Neural crest cell (in vitro differentiated cells): ENCODE data around the gene E4F1. TPM values are rescaled to one million over a fixed set of nuclear protein-coding genes. Genes with fewer than 3 reads are reported as not detected.
"Not testable (repeated sequence)": the region's sequence is repeated elsewhere in the genome, so short reads cannot be mapped to it uniquely, and the experiment has no call there.

Source experiments
- DNase-seq: peaks from one replicate; pipeline ENCODE4 v3.0.0; 2021; ENCODE audit warnings: low read depth, mixed read lengths, low spot score
- H3K27ac Mint-ChIP-seq: one replicate; pipeline ENCODE4 v1.8.0; 2021; ENCODE audit warnings: mild to moderate bottlenecking, mixed read lengths; ENCODE audit not compliant: unreplicated experiment
- H3K27me3 Mint-ChIP-seq: 2 replicates; pipeline ENCODE4 v1.8.0; 2021; ENCODE audit warnings: low read depth, mild to moderate bottlenecking, mixed read lengths
- H3K36me3 Mint-ChIP-seq: 2 replicates; pipeline ENCODE4 v1.8.0; 2021; ENCODE audit warnings: low read depth, mild to moderate bottlenecking, mixed read lengths
- H3K4me1 Mint-ChIP-seq: 2 replicates; pipeline ENCODE4 v1.8.0; 2021; ENCODE audit warnings: mixed read lengths
- H3K4me3 Mint-ChIP-seq: one replicate; pipeline ENCODE4 v1.8.0; 2021; ENCODE audit warnings: mild to moderate bottlenecking, mixed read lengths
- H3K9me3 Mint-ChIP-seq: 2 replicates; pipeline ENCODE4 v1.8.0; 2021; ENCODE audit warnings: mixed read lengths
- total RNA-seq: library from RNA; stranded (reverse); gene quantifications from 2 replicates; pipeline ENCODE4 v1.2.1, GENCODE V29; 2021
- TF ChIP-seq, protein P1 (sequence below): fragments of 200-600 bp; sonication (generic); conservative IDR thresholded peaks from 2 replicates; pipeline ENCODE4 v1.5.0; 2021; ENCODE audit warnings: antibody characterized with exemption, mild to moderate bottlenecking

Gene E4F1
- total RNA-seq, 1 donor from 2014 or later, result 38.9 TPM

DNA sequence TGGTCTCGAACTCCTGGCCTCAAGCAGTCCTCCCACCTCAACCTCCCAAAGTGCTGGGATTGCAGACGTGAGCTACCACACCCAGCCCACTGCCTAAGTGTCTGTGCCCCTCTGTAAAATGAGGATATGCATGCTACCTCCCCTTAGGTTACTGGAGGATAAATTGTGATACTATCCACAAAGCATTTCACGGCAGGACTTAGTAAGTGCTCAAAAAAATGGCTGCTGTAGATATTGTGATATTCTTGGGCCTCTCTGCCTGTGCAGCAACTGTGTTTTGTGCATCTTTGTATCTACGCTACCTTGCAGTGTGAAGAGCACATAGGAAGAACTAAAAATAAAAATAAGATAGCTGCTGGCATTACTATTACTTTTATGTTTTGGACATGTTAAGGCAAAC, 25.1 kb upstream of the E4F1 start:
- no peaks in the 10 kb centered on the region for H3K36me3 Mint-ChIP-seq
- peak overlapping the region; percentile 81 for H3K4me3 Mint-ChIP-seq
- no peaks in the 10 kb centered on the region for H3K9me3 Mint-ChIP-seq
- H3K4me1 Mint-ChIP-seq, result peaks cover 6% of the 10 kb centered on the region
- no peak overlapping the region for H3K27ac Mint-ChIP-seq
- DNase-seq, result no peak
- peaks cover 31% of the 10 kb centered on the region for H3K27me3 Mint-ChIP-seq
- TF ChIP-seq, protein P1, sequence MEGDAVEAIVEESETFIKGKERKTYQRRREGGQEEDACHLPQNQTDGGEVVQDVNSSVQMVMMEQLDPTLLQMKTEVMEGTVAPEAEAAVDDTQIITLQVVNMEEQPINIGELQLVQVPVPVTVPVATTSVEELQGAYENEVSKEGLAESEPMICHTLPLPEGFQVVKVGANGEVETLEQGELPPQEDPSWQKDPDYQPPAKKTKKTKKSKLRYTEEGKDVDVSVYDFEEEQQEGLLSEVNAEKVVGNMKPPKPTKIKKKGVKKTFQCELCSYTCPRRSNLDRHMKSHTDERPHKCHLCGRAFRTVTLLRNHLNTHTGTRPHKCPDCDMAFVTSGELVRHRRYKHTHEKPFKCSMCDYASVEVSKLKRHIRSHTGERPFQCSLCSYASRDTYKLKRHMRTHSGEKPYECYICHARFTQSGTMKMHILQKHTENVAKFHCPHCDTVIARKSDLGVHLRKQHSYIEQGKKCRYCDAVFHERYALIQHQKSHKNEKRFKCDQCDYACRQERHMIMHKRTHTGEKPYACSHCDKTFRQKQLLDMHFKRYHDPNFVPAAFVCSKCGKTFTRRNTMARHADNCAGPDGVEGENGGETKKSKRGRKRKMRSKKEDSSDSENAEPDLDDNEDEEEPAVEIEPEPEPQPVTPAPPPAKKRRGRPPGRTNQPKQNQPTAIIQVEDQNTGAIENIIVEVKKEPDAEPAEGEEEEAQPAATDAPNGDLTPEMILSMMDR, result no peak

DNA sequence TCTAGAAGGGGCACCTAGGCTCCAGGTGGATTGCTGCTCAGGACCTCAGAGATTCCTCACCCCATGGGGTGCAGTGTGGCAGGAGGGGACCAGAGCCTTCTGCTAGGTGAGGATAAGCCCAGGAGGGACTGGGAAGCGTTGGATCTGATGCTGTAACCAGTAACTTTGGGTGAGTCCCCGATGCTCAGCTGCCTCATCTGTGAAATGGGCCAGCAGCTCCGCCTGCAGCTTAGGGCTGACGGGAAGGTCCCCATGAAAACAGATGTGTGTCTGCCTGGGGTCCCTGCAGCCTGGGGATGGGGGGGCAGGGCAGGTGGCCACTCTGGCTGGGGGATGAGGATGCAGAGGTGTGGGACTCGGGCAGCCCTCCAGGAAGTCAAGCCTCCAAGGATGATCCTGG, 24.3 kb upstream of the E4F1 start:
- Mint-ChIP-seq H3K4me3 (peak overlapping the region; percentile 81), H3K9me3 (no peaks in the 10 kb centered on the region)

GRCh38 chr16:2199621-2200139, 23.7 kb upstream of the E4F1 start:
- DNase-seq, result no peak
- H3K4me3 Mint-ChIP-seq, result peak overlapping the region; percentile 27
- TF ChIP-seq, protein P1, result no peak
- no peaks in the 10 kb centered on the region for H3K36me3 Mint-ChIP-seq
- peaks cover 33% of the 10 kb centered on the region for H3K27me3 Mint-ChIP-seq
- H3K27ac Mint-ChIP-seq, result no peak overlapping the region
- peaks cover 14% of the 10 kb centered on the region for H3K4me1 Mint-ChIP-seq
- H3K9me3 Mint-ChIP-seq, result no peaks in the 10 kb centered on the region

More for the DNA sequence above, 24.3 kb upstream of the E4F1 start:
- H3K4me1 Mint-ChIP-seq, result peaks cover 10% of the 10 kb centered on the region
- TF ChIP-seq, protein P1, result no peak
- DNase-seq, result no peak
- H3K27ac Mint-ChIP-seq, result no peak overlapping the region
- H3K27me3 Mint-ChIP-seq, result peaks cover 34% of the 10 kb centered on the region
- no peaks in the 10 kb centered on the region for H3K36me3 Mint-ChIP-seq

GRCh38 chr16:2200313-2200712, 23.1 kb upstream of the E4F1 start:
- H3K36me3 Mint-ChIP-seq, result no peaks in the 10 kb centered on the region

DNA sequence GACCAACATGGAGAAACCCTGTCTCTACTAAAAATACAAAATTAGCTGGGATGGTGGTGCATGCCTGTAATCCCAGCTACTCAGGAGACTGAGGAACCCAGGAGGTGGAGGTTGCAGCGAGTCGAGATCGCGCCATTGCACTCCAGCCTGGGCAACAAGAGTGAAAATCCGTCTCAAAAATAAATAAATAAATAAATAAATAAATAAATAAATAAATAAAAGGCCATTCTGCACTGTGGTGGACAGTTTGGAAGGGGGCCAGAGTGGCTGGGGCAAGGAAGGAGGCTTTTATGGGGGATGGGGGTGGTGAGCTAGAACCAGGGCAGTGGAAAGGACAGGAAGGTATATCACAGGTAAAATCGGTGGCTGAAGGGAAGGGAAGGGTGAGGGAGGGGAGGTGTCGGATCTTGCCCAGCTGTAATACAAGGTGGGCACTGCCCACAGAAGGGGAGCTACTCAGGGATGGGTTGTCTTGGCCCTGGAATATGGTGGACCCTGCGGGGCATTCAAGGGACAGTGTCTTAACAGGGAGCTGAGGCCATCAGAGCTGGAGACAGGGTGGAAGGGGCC, 20.2 kb upstream of the E4F1 start:
- H3K27ac Mint-ChIP-seq, result not testable (repeated sequence)

More at GRCh38 chr16:2200313-2200712, 23.1 kb upstream of the E4F1 start:
- no peak for DNase-seq
- Mint-ChIP-seq H3K27ac (no peak overlapping the region), H3K4me3 (peak overlapping the region; percentile 27), H3K9me3 (no peaks in the 10 kb centered on the region), H3K27me3 (peaks cover 30% of the 10 kb centered on the region), H3K4me1 (peaks cover 10% of the 10 kb centered on the region)
- TF ChIP-seq, protein P1, result no peak

GRCh38 chr16:2204416-2205103, 18.8 kb upstream of the E4F1 start:
- TF ChIP-seq, protein P1, result no peak
- no peak for DNase-seq
- peaks cover 23% of the 10 kb centered on the region for H3K4me1 Mint-ChIP-seq
- peaks cover 15% of the 10 kb centered on the region for H3K27me3 Mint-ChIP-seq
- H3K27ac Mint-ChIP-seq, result no peak overlapping the region
- H3K9me3 Mint-ChIP-seq, result no peaks in the 10 kb centered on the region
- peaks cover 5% of the 10 kb centered on the region for H3K36me3 Mint-ChIP-seq
- peak overlapping the region; percentile 83 for H3K4me3 Mint-ChIP-seq

More for the DNA sequence above, 20.2 kb upstream of the E4F1 start:
- H3K9me3 Mint-ChIP-seq, H3K36me3 Mint-ChIP-seq, DNase-seq: not testable (repeated sequence)
- Mint-ChIP-seq H3K4me1 (peaks cover 23% of the 10 kb centered on the region), H3K4me3 (peak overlapping the region; percentile 83), H3K27me3 (peaks cover 22% of the 10 kb centered on the region)
